Measurements from ENCODE around the gene FAM50A.

DNA sequence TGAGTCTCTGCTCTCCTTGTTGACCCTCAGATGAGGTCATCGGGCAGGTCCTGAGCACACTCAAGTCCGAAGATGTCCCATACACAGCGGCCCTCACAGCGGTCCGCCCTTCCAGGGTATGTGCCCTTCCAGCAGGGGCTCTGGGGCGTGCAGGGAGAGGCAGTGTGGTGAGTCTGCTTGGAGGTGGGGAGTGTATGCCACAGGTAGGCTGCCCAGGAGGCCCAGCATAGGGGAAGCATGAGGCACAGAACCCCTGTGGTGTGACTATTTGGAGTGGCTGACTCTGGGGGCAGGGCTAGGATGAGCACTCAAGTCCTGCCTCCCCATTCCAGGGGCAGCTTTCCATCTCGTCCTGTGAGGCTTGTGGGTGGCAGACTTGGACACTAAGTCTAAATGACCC is 10.3 kb upstream of the FAM50A start:
- TF ChIP-seq, protein P1, sequence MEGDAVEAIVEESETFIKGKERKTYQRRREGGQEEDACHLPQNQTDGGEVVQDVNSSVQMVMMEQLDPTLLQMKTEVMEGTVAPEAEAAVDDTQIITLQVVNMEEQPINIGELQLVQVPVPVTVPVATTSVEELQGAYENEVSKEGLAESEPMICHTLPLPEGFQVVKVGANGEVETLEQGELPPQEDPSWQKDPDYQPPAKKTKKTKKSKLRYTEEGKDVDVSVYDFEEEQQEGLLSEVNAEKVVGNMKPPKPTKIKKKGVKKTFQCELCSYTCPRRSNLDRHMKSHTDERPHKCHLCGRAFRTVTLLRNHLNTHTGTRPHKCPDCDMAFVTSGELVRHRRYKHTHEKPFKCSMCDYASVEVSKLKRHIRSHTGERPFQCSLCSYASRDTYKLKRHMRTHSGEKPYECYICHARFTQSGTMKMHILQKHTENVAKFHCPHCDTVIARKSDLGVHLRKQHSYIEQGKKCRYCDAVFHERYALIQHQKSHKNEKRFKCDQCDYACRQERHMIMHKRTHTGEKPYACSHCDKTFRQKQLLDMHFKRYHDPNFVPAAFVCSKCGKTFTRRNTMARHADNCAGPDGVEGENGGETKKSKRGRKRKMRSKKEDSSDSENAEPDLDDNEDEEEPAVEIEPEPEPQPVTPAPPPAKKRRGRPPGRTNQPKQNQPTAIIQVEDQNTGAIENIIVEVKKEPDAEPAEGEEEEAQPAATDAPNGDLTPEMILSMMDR (conservative IDR thresholded peaks at IDR 0.05) = no peak
- TF ChIP-seq EZH2 (IDR thresholded peaks at IDR 0.05; ENCODE audit: low read depth) = no peak
